ENCODE results near the gene KDR.

The KDR gene

DNA sequence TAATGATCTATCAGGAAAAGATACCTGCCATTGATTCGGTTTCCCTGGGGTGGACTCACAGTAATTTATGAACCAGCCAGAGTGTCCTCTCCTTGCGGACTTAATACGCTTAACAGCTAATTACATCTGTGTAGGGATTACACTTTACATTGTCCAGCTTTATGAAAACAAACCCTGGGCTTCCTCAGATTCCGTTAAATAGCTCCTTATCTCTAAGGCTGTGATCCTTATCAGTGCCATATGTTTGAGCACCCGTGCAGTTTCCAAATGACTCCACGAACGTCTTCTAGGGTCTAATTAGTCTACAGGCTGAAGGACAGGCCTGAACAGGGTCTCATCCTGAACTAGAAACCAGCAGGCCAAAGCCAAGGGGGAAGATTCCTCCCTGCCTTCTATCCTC lies 56.9 kb downstream of the KDR start:
- no peak overlapping the region for H3K9ac ChIP-seq (ENCODE audit: low read depth, low read length)
- no peaks in the 10 kb centered on the region for H3K27me3 ChIP-seq (ENCODE audit: insufficient read depth, low read length, poor library complexity)
- H3K27ac ChIP-seq (ENCODE audit: low read length), result no peak overlapping the region
- no peak overlapping the region for H3K4me3 ChIP-seq (ENCODE audit: low read depth in 1 of 2, low read length in 2 of 2)
- no peaks in the 10 kb centered on the region for H4K20me1 ChIP-seq (ENCODE audit: insufficient read depth, low read length)
- H3K4me1 ChIP-seq (ENCODE audit: insufficient read depth, low read length), result no peaks in the 10 kb centered on the region
- no peaks in the 10 kb centered on the region for H3K79me2 ChIP-seq (ENCODE audit: insufficient read depth, low read length)
- no peak overlapping the region for H2AFZ ChIP-seq (ENCODE audit: low read depth, low read length)
- TF ChIP-seq, protein P1, sequence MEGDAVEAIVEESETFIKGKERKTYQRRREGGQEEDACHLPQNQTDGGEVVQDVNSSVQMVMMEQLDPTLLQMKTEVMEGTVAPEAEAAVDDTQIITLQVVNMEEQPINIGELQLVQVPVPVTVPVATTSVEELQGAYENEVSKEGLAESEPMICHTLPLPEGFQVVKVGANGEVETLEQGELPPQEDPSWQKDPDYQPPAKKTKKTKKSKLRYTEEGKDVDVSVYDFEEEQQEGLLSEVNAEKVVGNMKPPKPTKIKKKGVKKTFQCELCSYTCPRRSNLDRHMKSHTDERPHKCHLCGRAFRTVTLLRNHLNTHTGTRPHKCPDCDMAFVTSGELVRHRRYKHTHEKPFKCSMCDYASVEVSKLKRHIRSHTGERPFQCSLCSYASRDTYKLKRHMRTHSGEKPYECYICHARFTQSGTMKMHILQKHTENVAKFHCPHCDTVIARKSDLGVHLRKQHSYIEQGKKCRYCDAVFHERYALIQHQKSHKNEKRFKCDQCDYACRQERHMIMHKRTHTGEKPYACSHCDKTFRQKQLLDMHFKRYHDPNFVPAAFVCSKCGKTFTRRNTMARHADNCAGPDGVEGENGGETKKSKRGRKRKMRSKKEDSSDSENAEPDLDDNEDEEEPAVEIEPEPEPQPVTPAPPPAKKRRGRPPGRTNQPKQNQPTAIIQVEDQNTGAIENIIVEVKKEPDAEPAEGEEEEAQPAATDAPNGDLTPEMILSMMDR (IDR thresholded peaks at IDR 0.05; ENCODE audit: borderline replicate concordance, extremely low read depth, low read length, poor library complexity, severe bottlenecking), result no peak
- TF ChIP-seq EZH2 (IDR thresholded peaks at IDR 0.05; ENCODE audit: borderline replicate concordance, low read depth, low read length, severe bottlenecking), result no peak
- H3K9me3 ChIP-seq (ENCODE audit: insufficient read depth, low read length, severe bottlenecking), result no peaks in the 10 kb centered on the region
- DNase-seq (no peak), ATAC-seq (ENCODE audit: insufficient read depth, low read depth) (no peak)
- no peaks in the 10 kb centered on the region for H3K36me3 ChIP-seq (ENCODE audit: insufficient read depth, low read length)
- H3K4me2 ChIP-seq (ENCODE audit: insufficient read depth, low read length), result no peak overlapping the region

DNA sequence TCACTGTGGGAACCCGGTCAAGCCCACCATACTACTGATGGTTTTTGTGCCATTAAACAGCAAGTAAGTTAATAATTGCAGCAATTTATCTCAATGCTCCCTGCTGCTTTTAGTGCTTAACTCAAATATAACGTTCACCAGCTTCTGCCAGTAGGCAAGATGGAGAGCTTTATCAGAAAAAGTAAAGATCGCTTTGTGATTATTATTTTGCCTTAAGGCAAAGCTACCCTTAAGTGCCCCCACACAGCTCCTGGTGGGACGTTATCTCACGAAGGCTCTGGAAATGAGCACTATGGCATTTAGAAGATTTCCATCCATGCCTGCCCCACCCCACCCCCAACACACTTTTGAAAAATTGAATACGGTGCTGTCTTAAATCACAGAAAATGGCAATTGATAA lies 59.4 kb downstream of the KDR start:
- H3K27me3 ChIP-seq (ENCODE audit: insufficient read depth, low read length, poor library complexity), result no peaks in the 10 kb centered on the region
- no peaks in the 10 kb centered on the region for H4K20me1 ChIP-seq (ENCODE audit: insufficient read depth, low read length)
- H3K27ac ChIP-seq (ENCODE audit: low read length), result no peak overlapping the region
- ATAC-seq (ENCODE audit: insufficient read depth, low read depth) (no peak), DNase-seq (no peak)
- no peaks in the 10 kb centered on the region for H3K36me3 ChIP-seq (ENCODE audit: insufficient read depth, low read length)
- no peak overlapping the region for H3K4me3 ChIP-seq (ENCODE audit: low read depth in 1 of 2, low read length in 2 of 2)
- no peaks in the 10 kb centered on the region for H3K4me1 ChIP-seq (ENCODE audit: insufficient read depth, low read length)
- no peaks in the 10 kb centered on the region for H3K79me2 ChIP-seq (ENCODE audit: insufficient read depth, low read length)
- TF ChIP-seq, protein P1 (IDR thresholded peaks at IDR 0.05; ENCODE audit: borderline replicate concordance, extremely low read depth, low read length, poor library complexity, severe bottlenecking), result no peak
- TF ChIP-seq EZH2 (IDR thresholded peaks at IDR 0.05; ENCODE audit: borderline replicate concordance, low read depth, low read length, severe bottlenecking), result no peak
- H3K9ac ChIP-seq (ENCODE audit: low read depth, low read length), result no peak overlapping the region
- H3K9me3 ChIP-seq (ENCODE audit: insufficient read depth, low read length, severe bottlenecking), result no peaks in the 10 kb centered on the region
- H2AFZ ChIP-seq (ENCODE audit: low read depth, low read length), result no peak overlapping the region
- no peak overlapping the region for H3K4me2 ChIP-seq (ENCODE audit: insufficient read depth, low read length)

DNA sequence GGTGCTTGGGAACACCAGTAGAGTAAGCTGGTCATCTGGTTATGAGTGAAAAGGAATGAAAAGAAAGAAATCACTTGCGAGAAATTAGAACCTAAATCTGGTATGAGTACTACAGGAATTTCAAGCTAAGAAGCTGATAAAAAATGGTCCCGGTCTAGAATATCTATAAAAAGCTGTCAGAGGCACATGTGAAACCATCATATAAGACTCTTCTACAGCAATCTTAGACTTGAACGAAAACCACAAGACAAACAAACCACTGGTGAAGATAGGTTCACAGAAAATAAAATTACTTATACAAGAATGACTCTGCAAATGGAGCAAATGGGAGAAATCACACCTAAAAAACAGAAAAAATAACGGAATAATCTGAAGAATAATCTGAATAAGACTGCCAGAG lies 69.9 kb downstream of the KDR start:
- no peak overlapping the region for H2AFZ ChIP-seq (ENCODE audit: low read depth, low read length)
- no peaks in the 10 kb centered on the region for H3K9me3 ChIP-seq (ENCODE audit: insufficient read depth, low read length, severe bottlenecking)
- H3K27me3 ChIP-seq (ENCODE audit: insufficient read depth, low read length, poor library complexity), result no peaks in the 10 kb centered on the region
- H3K36me3 ChIP-seq (ENCODE audit: insufficient read depth, low read length), result no peaks in the 10 kb centered on the region
- no peak overlapping the region for H3K27ac ChIP-seq (ENCODE audit: low read length)
- H3K9ac ChIP-seq (ENCODE audit: low read depth, low read length), result no peak overlapping the region
- no peaks in the 10 kb centered on the region for H3K79me2 ChIP-seq (ENCODE audit: insufficient read depth, low read length)
- no peaks in the 10 kb centered on the region for H3K4me1 ChIP-seq (ENCODE audit: insufficient read depth, low read length)
- no peak overlapping the region for H3K4me3 ChIP-seq (ENCODE audit: low read depth in 1 of 2, low read length in 2 of 2)
- ATAC-seq (ENCODE audit: insufficient read depth, low read depth) (no peak), DNase-seq (no peak)
- H4K20me1 ChIP-seq (ENCODE audit: insufficient read depth, low read length), result no peaks in the 10 kb centered on the region
- no peak overlapping the region for H3K4me2 ChIP-seq (ENCODE audit: insufficient read depth, low read length)
- no peak for TF ChIP-seq EZH2 (IDR thresholded peaks at IDR 0.05; ENCODE audit: borderline replicate concordance, low read depth, low read length, severe bottlenecking)
- TF ChIP-seq, protein P1 (IDR thresholded peaks at IDR 0.05; ENCODE audit: borderline replicate concordance, extremely low read depth, low read length, poor library complexity, severe bottlenecking), result no peak

DNA sequence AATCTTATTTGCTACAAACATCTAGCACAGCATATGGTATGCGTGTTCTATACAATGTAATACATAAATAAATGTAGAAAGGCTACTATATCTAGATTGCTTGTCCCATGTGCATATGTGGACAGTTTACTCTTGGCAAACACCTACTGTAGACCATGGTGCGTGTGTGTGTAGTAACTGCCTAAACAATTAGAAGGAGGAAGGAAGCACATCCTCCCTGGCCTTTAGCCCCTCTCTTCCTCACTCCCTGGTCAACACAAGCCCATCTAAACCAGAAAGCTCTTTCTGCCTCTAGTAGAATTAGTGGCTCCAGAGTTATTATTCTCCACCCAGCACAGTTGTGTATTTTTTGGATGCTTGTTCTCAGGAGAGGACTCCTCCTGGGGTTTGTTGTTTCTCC lies 73.9 kb downstream of the KDR start:
- Histone ChIP-seq H3K27me3 (ENCODE audit: insufficient read depth, low read length, poor library complexity) (no peaks in the 10 kb centered on the region), H3K4me2 (ENCODE audit: insufficient read depth, low read length) (no peak overlapping the region), H3K4me3 (ENCODE audit: low read depth in 1 of 2, low read length in 2 of 2) (no peak overlapping the region), H3K36me3 (ENCODE audit: insufficient read depth, low read length) (no peaks in the 10 kb centered on the region), H3K27ac (ENCODE audit: low read length) (no peak overlapping the region), H3K4me1 (ENCODE audit: insufficient read depth, low read length) (no peaks in the 10 kb centered on the region), H2AFZ (ENCODE audit: low read depth, low read length) (no peak overlapping the region), H4K20me1 (ENCODE audit: insufficient read depth, low read length) (no peaks in the 10 kb centered on the region), H3K9ac (ENCODE audit: low read depth, low read length) (no peak overlapping the region), H3K79me2 (ENCODE audit: insufficient read depth, low read length) (no peaks in the 10 kb centered on the region), H3K9me3 (ENCODE audit: insufficient read depth, low read length, severe bottlenecking) (no peaks in the 10 kb centered on the region)
- DNase-seq, result no peak
- TF ChIP-seq, protein P1 (IDR thresholded peaks at IDR 0.05; ENCODE audit: borderline replicate concordance, extremely low read depth, low read length, poor library complexity, severe bottlenecking), result no peak
- no peak for TF ChIP-seq EZH2 (IDR thresholded peaks at IDR 0.05; ENCODE audit: borderline replicate concordance, low read depth, low read length, severe bottlenecking)
- ATAC-seq (ENCODE audit: insufficient read depth, low read depth), result no peak

Data from DND-41 (cell line).